ENCODE data around the gene TRIM5. TPM values are rescaled to one million over a fixed set of nuclear protein-coding genes. Genes with fewer than 3 reads are reported as not detected.

Gene TRIM5
- total RNA-seq, 1 experiment from 2014 or later, result 21.5 TPM

GRCh38 chr11:5663511-5663910 lies 21.4 kb downstream of the TRIM5 start:
- Histone ChIP-seq H3K18ac (ENCODE audit: insufficient read length, low read depth, low read length) (no peak overlapping the region), H3T11ph (ENCODE audit: low read length) (no peak overlapping the region), H3K9ac (ENCODE audit: extremely low read depth, insufficient read length, low read length) (no peak overlapping the region), H2BK15ac (ENCODE audit: low read depth, low read length) (no peak overlapping the region), H2BK5ac (ENCODE audit: insufficient read length, low read length) (no peak overlapping the region), H3K4ac (ENCODE audit: low read depth, low read length) (no peak overlapping the region), H3K27me3 (ENCODE audit: insufficient read depth, low read length) (no peaks in the 10 kb centered on the region), H3K4me1 (ENCODE audit: insufficient read depth, low read length) (no peaks in the 10 kb centered on the region), H3K56ac (ENCODE audit: insufficient read length, low read depth, low read length) (no peak overlapping the region), H2AK5ac (ENCODE audit: insufficient read length, low read length) (no peak overlapping the region), H3K14ac (ENCODE audit: insufficient read depth, low read length) (no peak overlapping the region), H3K27ac (ENCODE audit: insufficient read length, low read depth, low read length) (no peak overlapping the region), H3K23me2 (ENCODE audit: insufficient read length, low read depth, low read length, poor library complexity, severe bottlenecking) (no peaks in the 10 kb centered on the region), H3K79me2 (ENCODE audit: insufficient read depth, low read length) (no peaks in the 10 kb centered on the region), H2BK20ac (ENCODE audit: low read depth, low read length, poor library complexity, severe bottlenecking) (no peak overlapping the region), H3K4me2 (ENCODE audit: insufficient read depth, insufficient read length, low read length) (no peak overlapping the region), H4K91ac (ENCODE audit: insufficient read length, low read depth, low read length) (no peak overlapping the region), H4K5ac (ENCODE audit: insufficient read length, low read depth, low read length) (no peak overlapping the region), H2AFZ (ENCODE audit: low read length) (no peak overlapping the region), H3K9me3 (ENCODE audit: control insufficient read depth, low read depth, low read length) (no peaks in the 10 kb centered on the region), H4K8ac (replicated peaks; ENCODE audit: insufficient read length, low read depth, low read length) (no peak overlapping the region), H3K79me1 (ENCODE audit: insufficient read depth, low read depth, low read length, poor library complexity, severe bottlenecking) (no peaks in the 10 kb centered on the region), H4K20me1 (ENCODE audit: control insufficient read depth, insufficient read depth, insufficient read length) (no peaks in the 10 kb centered on the region), H2BK120ac (ENCODE audit: low read depth, low read length, poor library complexity, severe bottlenecking) (no peak overlapping the region), H3K23ac (ENCODE audit: insufficient read length, low read depth, low read length) (no peak overlapping the region), H2BK12ac (ENCODE audit: insufficient read length, low read depth, low read length) (no peak overlapping the region)
- no CpG with 5 or more reads among the region's 2 CpGs for WGBS (ENCODE audit: extremely low coverage, insufficient read length, low lambda C conversion rate)
- no peaks in the 10 kb centered on the region for H3K4me1 Mint-ChIP-seq
- DNase-seq, result no peak
- H3K4me3 Mint-ChIP-seq, result no peak overlapping the region
- peaks cover 0 to 26% (median under 1%) of the 10 kb centered on the region in 3 experiments; a peak in 4 of 7 replicates for H3K36me3 Mint-ChIP-seq (ENCODE audit: insufficient read depth in 1 of 3, low read depth in 3 of 3)
- H3K27ac Mint-ChIP-seq, result no peak overlapping the region
- no peak for TF ChIP-seq CTCF (conservative IDR thresholded peaks at IDR 0.05)
- no peaks in the 10 kb centered on the region for H3K27me3 Mint-ChIP-seq (ENCODE audit: low read depth)
- H3K9me3 Mint-ChIP-seq, result no peaks in the 10 kb centered on the region
